Measurements from ENCODE around the gene AGT. TPM values are rescaled to one million over a fixed set of nuclear protein-coding genes. Genes with fewer than 3 reads are reported as not detected.
A peak's percentile ranks its signal among the peaks of the same experiment; 100 is the strongest.

AGT gene
- total and polyA plus RNA-seq, 7 donors: 9.2 to 187 (median 38.0) TPM

DNA sequence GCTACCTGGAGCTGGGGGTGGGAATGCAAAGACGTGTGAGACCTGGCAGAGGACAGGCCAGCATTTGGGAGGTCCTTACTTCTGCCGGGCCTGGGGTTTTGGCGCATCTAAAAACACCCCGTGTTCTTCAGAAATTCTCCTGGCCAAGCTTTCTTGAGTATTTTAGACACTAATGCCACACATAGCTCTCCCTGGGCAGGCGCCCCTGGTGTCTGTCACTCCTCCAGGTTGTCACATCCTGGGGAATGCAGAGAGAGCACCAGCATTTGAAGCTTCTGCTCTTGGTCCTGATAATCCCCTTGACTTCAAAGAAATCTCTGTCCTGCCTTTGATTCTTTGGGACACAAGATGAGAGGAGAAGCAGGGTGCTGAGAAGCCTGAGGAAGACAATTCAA lies 39.3 kb upstream of the AGT start:
- H3K4me3 ChIP-seq: no peak overlapping the region
- ATAC-seq (no peak), DNase-seq (no peak)
- intact Hi-C loops (cut with DNase I): no loop called here
- H3K36me3 ChIP-seq (ENCODE audit: insufficient read depth in 1 of 2, low read depth in 1 of 2): no peaks in the 10 kb centered on the region
- H3K27me3 ChIP-seq (ENCODE audit: insufficient read depth in 3 of 3, low read length in 2 of 3): no peaks in the 10 kb centered on the region
- H3K9me3 ChIP-seq: no peaks in the 10 kb centered on the region
- TF ChIP-seq, protein P1, sequence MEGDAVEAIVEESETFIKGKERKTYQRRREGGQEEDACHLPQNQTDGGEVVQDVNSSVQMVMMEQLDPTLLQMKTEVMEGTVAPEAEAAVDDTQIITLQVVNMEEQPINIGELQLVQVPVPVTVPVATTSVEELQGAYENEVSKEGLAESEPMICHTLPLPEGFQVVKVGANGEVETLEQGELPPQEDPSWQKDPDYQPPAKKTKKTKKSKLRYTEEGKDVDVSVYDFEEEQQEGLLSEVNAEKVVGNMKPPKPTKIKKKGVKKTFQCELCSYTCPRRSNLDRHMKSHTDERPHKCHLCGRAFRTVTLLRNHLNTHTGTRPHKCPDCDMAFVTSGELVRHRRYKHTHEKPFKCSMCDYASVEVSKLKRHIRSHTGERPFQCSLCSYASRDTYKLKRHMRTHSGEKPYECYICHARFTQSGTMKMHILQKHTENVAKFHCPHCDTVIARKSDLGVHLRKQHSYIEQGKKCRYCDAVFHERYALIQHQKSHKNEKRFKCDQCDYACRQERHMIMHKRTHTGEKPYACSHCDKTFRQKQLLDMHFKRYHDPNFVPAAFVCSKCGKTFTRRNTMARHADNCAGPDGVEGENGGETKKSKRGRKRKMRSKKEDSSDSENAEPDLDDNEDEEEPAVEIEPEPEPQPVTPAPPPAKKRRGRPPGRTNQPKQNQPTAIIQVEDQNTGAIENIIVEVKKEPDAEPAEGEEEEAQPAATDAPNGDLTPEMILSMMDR (IDR thresholded peaks at IDR 0.05): no peak
- WGBS, 3 donors: 67 to 82% (median 71%) methylated on average over 5 of the region's 5 CpGs
- no peak overlapping the region for H3K27ac ChIP-seq
- peaks cover 8% of the 10 kb centered on the region for H3K4me1 ChIP-seq

DNA sequence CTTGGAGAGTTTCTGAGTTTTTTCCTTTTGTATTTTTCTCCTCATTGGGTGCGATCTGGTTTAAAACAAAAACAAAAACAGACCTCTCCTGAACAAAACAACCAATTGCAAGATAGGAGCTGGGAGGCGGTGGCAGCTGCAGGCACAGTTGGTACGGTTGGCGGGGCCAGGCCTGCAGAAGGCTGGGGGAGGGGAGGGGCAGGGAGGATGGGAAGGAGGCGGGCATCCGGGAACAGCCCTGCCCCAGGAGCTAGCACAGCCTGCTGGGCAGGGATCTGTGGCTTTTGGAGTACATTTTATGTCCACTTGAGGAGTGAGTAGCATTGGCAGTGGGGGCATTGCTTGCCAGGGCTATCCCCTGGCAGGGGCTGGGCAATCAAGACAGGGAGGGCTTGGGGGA lies 38.5 kb upstream of the AGT start:
- no peak overlapping the region for H3K4me3 ChIP-seq
- TF ChIP-seq, protein P1 (IDR thresholded peaks at IDR 0.05): no peak
- H3K27me3 ChIP-seq (ENCODE audit: insufficient read depth in 3 of 3, low read length in 2 of 3): no peaks in the 10 kb centered on the region
- H3K4me1 ChIP-seq: peaks cover 8% of the 10 kb centered on the region
- H3K27ac ChIP-seq: no peak overlapping the region
- H3K9me3 ChIP-seq: no peaks in the 10 kb centered on the region
- no peaks in the 10 kb centered on the region for H3K36me3 ChIP-seq (ENCODE audit: insufficient read depth in 1 of 2, low read depth in 1 of 2)
- peak; percentile 59 to 75 (median 70) for ATAC-seq
- intact Hi-C loops (cut with DNase I): no loop called here
- DNase-seq: no peak
- 43 to 48% (median 43%) methylated on average over 5 to 6 of the region's 6 CpGs for WGBS, 3 donors

DNA sequence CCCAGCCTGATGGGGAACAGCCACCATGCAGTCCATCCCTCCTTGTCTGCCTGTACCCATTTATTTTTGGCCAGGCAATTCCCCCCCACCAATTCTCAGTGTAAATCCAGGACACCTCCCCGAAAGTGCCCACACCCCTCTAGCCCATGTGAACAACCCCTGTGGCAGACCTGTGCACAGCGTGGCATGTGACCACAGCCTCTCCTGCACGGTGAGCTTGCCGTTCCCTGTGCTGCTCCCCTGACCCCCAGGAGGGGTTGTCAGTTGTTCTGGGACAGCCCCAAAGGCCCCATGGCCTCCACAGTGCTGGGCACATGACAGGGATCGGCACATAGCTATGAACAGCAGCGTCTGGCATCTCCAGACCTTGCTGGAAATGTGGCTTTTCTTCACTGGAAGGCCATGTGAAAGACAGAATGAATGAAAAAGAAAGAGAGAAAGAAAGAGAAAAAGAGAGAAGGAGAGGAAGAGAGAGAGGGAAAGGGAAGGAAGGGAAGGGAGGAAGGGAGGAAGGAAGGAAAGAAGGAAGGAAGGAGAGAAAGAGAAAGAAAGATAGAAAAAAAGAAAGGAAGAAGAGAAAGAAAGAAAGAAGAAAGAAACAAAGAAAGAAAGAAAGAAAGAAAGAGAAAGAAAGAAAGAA lies 37.2 kb upstream of the AGT start:
- Histone ChIP-seq H3K36me3 (ENCODE audit: insufficient read depth in 1 of 2, low read depth in 1 of 2) (no peaks in the 10 kb centered on the region), H3K27ac (no peak overlapping the region), H3K9me3 (no peaks in the 10 kb centered on the region), H3K27me3 (ENCODE audit: insufficient read depth in 3 of 3, low read length in 2 of 3) (no peaks in the 10 kb centered on the region), H3K4me3 (no peak overlapping the region), H3K4me1 (peaks cover 8% of the 10 kb centered on the region)
- TF ChIP-seq, protein P1 (IDR thresholded peaks at IDR 0.05): no peak
- whole genome bisulfite sequencing, 3 donors: 77 to 86% (median 79%) methylated on average over 6 of the region's 6 CpGs
- intact Hi-C loops (cut with DNase I): no loop called here
- no peak for DNase-seq
- ATAC-seq: no peak

DNA sequence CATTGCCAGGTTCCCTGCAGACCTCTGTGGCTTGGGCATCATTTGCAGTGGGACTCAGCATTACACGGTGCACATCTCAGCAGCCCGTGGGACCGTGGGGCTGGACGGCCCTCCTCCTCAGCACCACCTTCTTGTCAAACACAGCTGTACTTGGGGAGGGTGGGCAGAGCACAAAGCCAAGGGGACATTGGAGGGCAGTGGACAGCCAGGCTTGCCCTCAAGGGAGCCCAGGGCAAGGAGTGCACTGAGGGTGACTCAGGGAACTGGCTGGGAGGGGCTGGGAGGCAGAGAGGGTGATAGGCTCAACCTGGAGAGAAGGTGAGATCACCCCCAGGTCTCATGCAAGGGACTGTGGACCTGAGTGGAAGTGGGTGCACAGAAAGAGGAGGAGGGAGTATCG lies 36.7 kb upstream of the AGT start:
- H3K27ac ChIP-seq: no peak overlapping the region
- 66 to 77% (median 76%) methylated on average over 5 of the region's 5 CpGs for WGBS, 3 donors
- no peaks in the 10 kb centered on the region for H3K36me3 ChIP-seq (ENCODE audit: insufficient read depth in 1 of 2, low read depth in 1 of 2)
- H3K4me1 ChIP-seq: peaks cover 8% of the 10 kb centered on the region
- ATAC-seq (no peak), DNase-seq (no peak)
- no peaks in the 10 kb centered on the region for H3K27me3 ChIP-seq (ENCODE audit: insufficient read depth in 3 of 3, low read length in 2 of 3)
- TF ChIP-seq, protein P1 (IDR thresholded peaks at IDR 0.05): no peak
- H3K4me3 ChIP-seq: no peak overlapping the region
- no peaks in the 10 kb centered on the region for H3K9me3 ChIP-seq
- intact Hi-C loops (cut with DNase I): no loop called here

DNA sequence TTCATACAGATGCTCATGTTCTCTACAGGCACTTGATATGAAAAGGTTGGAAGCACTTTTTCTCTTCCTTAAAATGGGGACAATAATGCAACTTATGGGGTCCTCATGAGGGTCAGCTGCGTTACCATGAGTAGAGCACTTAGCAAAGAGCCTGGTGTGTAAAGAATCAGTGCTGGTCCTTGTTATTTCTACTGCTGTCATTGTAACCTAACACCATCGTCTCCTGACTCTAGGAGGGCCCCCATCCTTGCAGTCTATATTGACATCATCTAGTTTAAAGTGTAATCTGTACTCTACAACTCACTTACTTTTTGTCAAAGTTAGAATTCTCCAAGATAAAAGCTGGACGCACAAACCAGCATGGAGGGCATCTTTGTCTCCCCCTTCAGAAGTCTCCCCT lies 35.7 kb upstream of the AGT start:
- Histone ChIP-seq H3K27ac (no peak overlapping the region), H3K4me1 (peaks cover 6% of the 10 kb centered on the region), H3K27me3 (ENCODE audit: insufficient read depth in 3 of 3, low read length in 2 of 3) (no peaks in the 10 kb centered on the region), H3K36me3 (ENCODE audit: insufficient read depth in 1 of 2, low read depth in 1 of 2) (no peaks in the 10 kb centered on the region), H3K9me3 (no peaks in the 10 kb centered on the region), H3K4me3 (no peak overlapping the region)
- 84 to 85% (median 84%) methylated on average over 3 of the region's 3 CpGs for WGBS, 3 donors
- DNase-seq: no peak
- TF ChIP-seq, protein P1 (IDR thresholded peaks at IDR 0.05): no peak
- no peak for ATAC-seq
- intact Hi-C loops (cut with DNase I): no loop called here
